Activated CD8-positive, alpha-beta memory T cell treated with anti-CD3 and anti-CD28 coated beads, Interleukin-2, amount 10 ng/mL, durations not matched to agents 7 days and 5 days (primary cell): ENCODE results near the gene GALNT12. TPM values are rescaled to one million over a fixed set of nuclear protein-coding genes. Genes with fewer than 3 reads are reported as not detected.

ENCODE experiments used
- ATAC-seq: fragments of 150-1000 bp; cut with Tn5 transposase; one replicate; pipeline ENCODE4 v1.10.0; 2021; ENCODE audit warnings: moderate library complexity
- CTCF ChIA-PET: fragments of 350-600 bp; sonication (Branson Sonifier 250); formaldehyde crosslinking; loops from one replicate; lab custom pipeline; 2021; ENCODE audit warnings: antibody characterized with exemption; lab: Charles Lee
- DNase-seq: peaks from one replicate; pipeline ENCODE4 v3.0.0-alpha.2; 2020
- H3K27ac Mint-ChIP-seq: one replicate; pipeline ENCODE4 v1.8.0; 2021; ENCODE audit warnings: mild to moderate bottlenecking, mixed read lengths
- H3K27me3 Mint-ChIP-seq: one replicate; pipeline ENCODE4 v1.8.0; 2021; ENCODE audit warnings: mixed read lengths
- H3K36me3 Mint-ChIP-seq: one replicate; pipeline ENCODE4 v1.8.0; 2021; ENCODE audit warnings: mild to moderate bottlenecking, mixed read lengths
- H3K4me1 Mint-ChIP-seq: one replicate; pipeline ENCODE4 v1.8.0; 2021; ENCODE audit warnings: mixed read lengths
- H3K4me3 Mint-ChIP-seq: one replicate; pipeline ENCODE4 v1.8.0; 2021; ENCODE audit warnings: mild to moderate bottlenecking, moderate library complexity, mixed read lengths
- H3K9me3 Mint-ChIP-seq: one replicate; pipeline ENCODE4 v1.8.0; 2022; ENCODE audit warnings: low read depth, mixed read lengths
- total RNA-seq, 2 experiments: library from RNA; stranded (reverse); gene quantifications; one replicate each; pipeline ENCODE4 v1.2.3, GENCODE V29; 2021

The GALNT12 gene, protein sequence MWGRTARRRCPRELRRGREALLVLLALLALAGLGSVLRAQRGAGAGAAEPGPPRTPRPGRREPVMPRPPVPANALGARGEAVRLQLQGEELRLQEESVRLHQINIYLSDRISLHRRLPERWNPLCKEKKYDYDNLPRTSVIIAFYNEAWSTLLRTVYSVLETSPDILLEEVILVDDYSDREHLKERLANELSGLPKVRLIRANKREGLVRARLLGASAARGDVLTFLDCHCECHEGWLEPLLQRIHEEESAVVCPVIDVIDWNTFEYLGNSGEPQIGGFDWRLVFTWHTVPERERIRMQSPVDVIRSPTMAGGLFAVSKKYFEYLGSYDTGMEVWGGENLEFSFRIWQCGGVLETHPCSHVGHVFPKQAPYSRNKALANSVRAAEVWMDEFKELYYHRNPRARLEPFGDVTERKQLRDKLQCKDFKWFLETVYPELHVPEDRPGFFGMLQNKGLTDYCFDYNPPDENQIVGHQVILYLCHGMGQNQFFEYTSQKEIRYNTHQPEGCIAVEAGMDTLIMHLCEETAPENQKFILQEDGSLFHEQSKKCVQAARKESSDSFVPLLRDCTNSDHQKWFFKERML
- 1 to 10 TPM; 3.5 to 9.9 TPM for total RNA-seq

DNA sequence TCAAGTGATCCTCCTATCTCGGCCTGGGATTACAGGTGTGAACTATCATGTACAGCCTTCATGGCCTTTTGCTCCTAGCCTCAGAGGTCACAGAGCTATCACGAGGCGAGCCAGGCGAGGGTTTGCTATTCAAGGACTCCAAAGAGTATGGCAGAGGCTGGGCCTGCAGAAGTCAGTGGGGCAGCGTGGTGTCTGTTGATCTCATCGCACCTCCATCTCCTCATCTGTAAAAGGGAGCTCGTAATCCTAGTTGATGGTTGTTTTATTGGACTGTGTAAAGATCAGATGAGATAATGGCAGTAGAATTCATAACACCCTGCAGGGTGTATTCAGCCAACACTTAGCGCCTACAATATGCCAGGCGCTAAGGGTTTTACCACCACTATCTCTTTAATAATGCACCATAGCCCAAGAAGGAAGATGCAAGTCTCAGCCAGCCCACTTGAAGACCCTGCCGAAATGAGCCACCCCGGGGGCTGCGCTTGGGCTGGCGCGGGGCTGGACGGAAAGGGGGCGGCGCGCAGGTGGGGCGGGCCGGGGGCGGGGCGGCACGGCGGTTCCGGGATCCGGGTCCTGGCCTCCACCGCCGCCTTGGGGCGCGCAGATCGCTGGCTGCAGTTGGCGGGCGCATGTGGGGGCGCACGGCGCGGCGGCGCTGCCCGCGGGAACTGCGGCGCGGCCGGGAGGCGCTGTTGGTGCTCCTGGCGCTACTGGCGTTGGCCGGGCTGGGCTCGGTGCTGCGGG is at the start of gene GALNT12:
GALNT12 (plus strand) TSS at position 601 of the 744 bp plus-strand sequence; CDS start at position 630, 29 bp downstream.
- Mint-ChIP-seq H3K27me3 (peaks cover 47% of the 10 kb centered on the region), H3K36me3 (peaks cover 6% of the 10 kb centered on the region), H3K27ac (no peak within 1 kb of the TSS), H3K4me3 (peak within 1 kb of the TSS; percentile 76), H3K9me3 (no peaks in the 10 kb centered on the region), H3K4me1 (peaks cover 31% of the 10 kb centered on the region)
- peak; percentile 67 for DNase-seq
- peak; percentile 87 for ATAC-seq
- CTCF ChIA-PET, result interaction anchor here (1.0 to 4.6 kb wide), 9 partner anchors 10 to 491 kb away, joined by 3 to 33 read pairs (median 4); partner anchors contain the start of gene ANKS6

DNA sequence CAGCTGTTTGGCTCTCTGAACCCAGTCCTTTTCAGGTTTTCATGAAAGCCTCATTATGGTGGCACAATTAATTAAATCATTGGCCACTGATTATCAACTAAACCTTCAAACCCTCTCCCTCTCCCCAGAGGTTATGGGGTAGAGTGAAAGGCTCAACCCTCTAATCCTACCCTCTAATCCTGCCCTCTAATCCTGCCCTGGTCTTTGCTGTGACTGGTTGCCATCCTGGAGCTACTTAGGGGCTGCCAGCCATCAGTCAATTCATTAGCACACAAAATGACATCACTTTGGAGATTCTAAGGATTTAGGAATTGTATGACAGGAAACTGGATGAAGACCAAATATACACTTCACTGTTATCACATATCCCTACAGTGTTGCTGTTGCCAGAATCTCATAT is 47.2 kb upstream of the GALNT12 start:
- peaks cover 7% of the 10 kb centered on the region for H3K36me3 Mint-ChIP-seq
- H3K9me3 Mint-ChIP-seq, result peaks cover 4% of the 10 kb centered on the region
- no peak overlapping the region for H3K4me3 Mint-ChIP-seq
- CTCF ChIA-PET, result interaction anchor here (0.6 to 2.1 kb wide), 2 partner anchors 15 to 239 kb away, joined by 3 to 12 read pairs; no protein-coding TSS in a partner anchor
- H3K4me1 Mint-ChIP-seq, result peaks cover 4% of the 10 kb centered on the region
- no peak overlapping the region for H3K27ac Mint-ChIP-seq
- DNase-seq (no peak), ATAC-seq (no peak)
- no peaks in the 10 kb centered on the region for H3K27me3 Mint-ChIP-seq

DNA sequence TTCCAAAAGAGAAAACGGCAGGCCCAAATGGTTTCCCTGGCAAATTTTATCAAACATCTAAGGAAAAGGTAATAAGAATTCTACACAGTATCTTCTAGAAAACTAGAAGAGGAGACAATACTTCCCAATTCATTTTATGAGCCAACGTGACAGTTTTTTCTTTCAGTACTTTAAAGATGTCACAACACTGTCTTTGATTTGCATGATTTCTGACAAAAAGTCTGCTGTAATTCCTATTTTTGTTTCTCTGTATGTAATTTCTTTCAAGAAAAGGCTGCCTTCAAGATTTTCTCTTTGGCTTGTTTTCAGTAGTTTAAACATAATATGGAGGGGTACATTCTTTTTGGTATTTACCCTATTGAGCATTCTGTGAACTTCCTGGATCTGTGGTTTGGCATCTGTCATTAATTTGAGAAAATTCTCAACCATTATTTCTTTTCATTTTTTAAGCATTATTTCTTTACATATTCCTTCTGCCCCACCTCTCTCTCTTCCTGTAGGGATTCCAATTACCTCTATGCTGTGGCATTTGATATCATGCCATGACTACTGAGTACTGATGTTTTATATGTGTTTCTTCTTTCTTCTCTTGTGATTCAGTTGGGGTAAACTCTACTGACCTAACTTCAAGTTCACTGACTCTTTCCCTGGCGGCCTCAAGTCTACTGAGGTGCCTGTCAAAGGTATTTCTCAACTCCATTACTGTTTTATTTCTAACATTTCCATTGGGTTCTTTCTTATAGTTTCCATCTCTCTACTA is 43.3 kb upstream of the GALNT12 start:
- H3K27me3 Mint-ChIP-seq, result no peaks in the 10 kb centered on the region
- H3K4me1 Mint-ChIP-seq, result peaks cover under 1% of the 10 kb centered on the region
- DNase-seq (no peak), ATAC-seq (no peak)
- H3K9me3 Mint-ChIP-seq, result peaks cover 2% of the 10 kb centered on the region
- H3K36me3 Mint-ChIP-seq, result peaks cover 4% of the 10 kb centered on the region
- no peak overlapping the region for H3K27ac Mint-ChIP-seq
- no peak overlapping the region for H3K4me3 Mint-ChIP-seq
- CTCF ChIA-PET, result interaction anchor here (2.6 kb wide), 1 partner anchor 11 kb away, joined by 15 read pairs; no protein-coding TSS in a partner anchor

DNA sequence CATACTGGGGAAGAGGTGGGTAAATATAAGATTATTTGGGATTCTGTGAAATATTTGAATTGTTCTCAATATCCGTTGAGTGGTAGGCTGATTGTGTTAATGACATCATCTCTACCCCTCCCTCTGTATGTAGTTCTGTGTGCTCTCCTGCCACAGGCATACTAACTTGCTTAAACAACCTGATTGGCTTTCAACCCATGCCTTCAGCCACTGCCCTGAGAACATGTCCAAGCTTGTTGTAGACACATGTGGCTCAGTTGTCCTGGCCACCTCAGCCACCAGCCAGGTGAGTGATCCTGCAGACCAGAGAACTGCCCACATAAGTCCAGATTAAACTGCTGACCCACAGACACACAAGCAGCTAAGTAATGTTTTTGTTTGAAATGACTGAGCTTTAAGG is 42.2 kb upstream of the GALNT12 start:
- DNase-seq (no peak), ATAC-seq (no peak)
- peaks cover 7% of the 10 kb centered on the region for H3K36me3 Mint-ChIP-seq
- H3K27me3 Mint-ChIP-seq, result no peaks in the 10 kb centered on the region
- H3K4me1 Mint-ChIP-seq, result no peaks in the 10 kb centered on the region
- no peak overlapping the region for H3K4me3 Mint-ChIP-seq
- peaks cover 2% of the 10 kb centered on the region for H3K9me3 Mint-ChIP-seq
- CTCF ChIA-PET, result interaction anchor here (0.9 kb wide), 1 partner anchor 11 kb away, joined by 3 read pairs; no protein-coding TSS in a partner anchor
- H3K27ac Mint-ChIP-seq, result no peak overlapping the region

DNA sequence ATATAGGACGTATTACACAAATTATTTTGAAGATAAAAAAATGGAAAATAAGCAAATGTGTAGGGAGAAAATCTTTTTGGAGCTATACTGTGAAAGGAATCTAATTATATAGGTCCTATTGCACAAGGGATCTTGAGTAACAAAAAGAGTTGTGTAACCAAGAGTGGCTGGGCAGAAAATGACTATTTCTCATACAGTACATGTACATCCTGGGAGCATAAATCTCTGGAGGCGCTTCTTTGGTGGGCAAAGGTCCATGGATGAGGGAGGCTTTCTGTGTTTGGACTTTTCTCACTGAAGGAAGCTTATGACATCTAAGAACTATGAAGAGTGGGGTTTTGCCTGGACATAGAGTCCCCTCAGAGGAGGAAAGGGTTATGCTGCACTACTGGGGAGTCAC is 40.9 kb upstream of the GALNT12 start:
- no peak overlapping the region for H3K27ac Mint-ChIP-seq
- H3K4me3 Mint-ChIP-seq, result no peak overlapping the region
- H3K36me3 Mint-ChIP-seq, result peaks cover 9% of the 10 kb centered on the region
- H3K27me3 Mint-ChIP-seq, result no peaks in the 10 kb centered on the region
- H3K9me3 Mint-ChIP-seq, result peaks cover 2% of the 10 kb centered on the region
- DNase-seq (no peak), ATAC-seq (no peak)
- CTCF ChIA-PET, result interaction anchor here (1.0 to 1.9 kb wide), 2 partner anchors 9 to 451 kb away, joined by 5 to 17 read pairs; no protein-coding TSS in a partner anchor
- no peaks in the 10 kb centered on the region for H3K4me1 Mint-ChIP-seq

DNA sequence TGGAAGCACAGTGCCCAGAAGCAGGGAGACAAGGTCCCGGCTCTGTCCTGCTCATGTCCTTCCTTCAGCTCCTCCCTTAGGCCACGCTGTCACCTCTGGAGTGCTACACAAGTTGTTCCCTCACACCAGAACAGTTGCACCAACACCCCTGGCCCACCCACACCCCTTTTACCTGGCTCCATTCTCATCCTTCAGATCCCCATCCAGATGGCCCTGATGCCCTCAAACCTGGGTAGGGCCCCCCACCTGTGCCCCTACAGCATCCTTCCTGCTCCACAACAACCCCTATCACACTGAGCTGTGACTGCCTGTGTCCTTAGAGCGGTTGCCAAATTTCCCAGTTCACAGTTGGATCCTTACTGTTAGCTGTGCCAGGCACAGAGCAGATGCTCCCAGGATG is 40.3 kb upstream of the GALNT12 start:
- Mint-ChIP-seq H3K27me3 (no peaks in the 10 kb centered on the region), H3K9me3 (peaks cover 2% of the 10 kb centered on the region), H3K27ac (no peak overlapping the region), H3K4me1 (no peaks in the 10 kb centered on the region), H3K36me3 (peaks cover 9% of the 10 kb centered on the region), H3K4me3 (no peak overlapping the region)
- DNase-seq, result peak; percentile 19
- CTCF ChIA-PET, result interaction anchor here (1.9 kb wide), 1 partner anchor 9 kb away, joined by 17 read pairs; no protein-coding TSS in a partner anchor
- no peak for ATAC-seq

DNA sequence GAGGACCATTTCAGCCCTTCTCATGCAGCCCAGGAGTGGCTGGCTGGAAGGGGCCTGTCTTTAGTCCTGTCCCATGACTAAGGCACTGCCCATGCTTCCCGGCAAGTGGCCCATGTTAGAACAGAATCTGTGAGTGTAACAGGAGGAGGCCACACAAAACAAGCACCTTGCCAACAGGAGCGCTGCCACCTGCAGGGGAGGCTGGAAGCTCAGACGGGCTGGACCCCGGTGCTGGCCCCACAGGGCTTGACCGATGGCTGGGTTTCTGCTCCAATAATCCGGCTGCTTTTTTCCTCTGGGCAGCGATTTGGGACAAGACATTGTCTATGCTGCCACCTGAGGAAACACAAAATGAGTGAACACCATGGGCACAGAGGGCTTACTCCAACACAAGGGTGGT is 39.6 kb upstream of the GALNT12 start:
- H3K27ac Mint-ChIP-seq, result no peak overlapping the region

DNA sequence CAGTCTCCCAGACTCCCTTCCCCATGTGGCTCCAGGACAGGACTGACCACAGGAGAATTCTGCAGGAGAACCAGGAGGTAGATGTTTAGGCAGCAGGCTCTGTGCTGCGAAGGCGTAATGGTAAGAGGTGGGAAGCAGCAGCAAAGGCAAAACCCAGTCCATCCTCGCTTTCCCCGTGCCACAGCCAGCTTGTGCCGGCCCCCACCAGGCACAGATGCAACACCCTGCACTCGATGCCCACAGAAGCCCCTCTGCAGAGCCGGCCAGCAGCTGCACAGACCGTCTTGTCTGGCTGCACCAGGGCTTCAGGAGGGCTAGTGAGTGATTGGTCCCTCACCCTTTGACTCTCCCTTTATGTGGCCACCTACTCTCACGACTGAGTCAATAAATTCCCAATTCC is 39.1 kb upstream of the GALNT12 start:
- DNase-seq (no peak), ATAC-seq (no peak)
- H3K4me3 Mint-ChIP-seq, result no peak overlapping the region
- no peaks in the 10 kb centered on the region for H3K4me1 Mint-ChIP-seq
- H3K9me3 Mint-ChIP-seq, result peaks cover 2% of the 10 kb centered on the region
- CTCF ChIA-PET, result interaction anchor here (1.7 kb wide), 1 partner anchor 29 kb away, joined by 3 read pairs; no protein-coding TSS in a partner anchor
- H3K27me3 Mint-ChIP-seq, result no peaks in the 10 kb centered on the region
- peaks cover 9% of the 10 kb centered on the region for H3K36me3 Mint-ChIP-seq
- no peak overlapping the region for H3K27ac Mint-ChIP-seq

More for the DNA sequence above, 39.6 kb upstream of the GALNT12 start:
- peaks cover 2% of the 10 kb centered on the region for H3K9me3 Mint-ChIP-seq
- peaks cover 9% of the 10 kb centered on the region for H3K36me3 Mint-ChIP-seq
- no peaks in the 10 kb centered on the region for H3K4me1 Mint-ChIP-seq
- CTCF ChIA-PET, result no interaction called here
- H3K4me3 Mint-ChIP-seq, result no peak overlapping the region
- ATAC-seq (no peak), DNase-seq (no peak)
- H3K27me3 Mint-ChIP-seq, result no peaks in the 10 kb centered on the region

DNA sequence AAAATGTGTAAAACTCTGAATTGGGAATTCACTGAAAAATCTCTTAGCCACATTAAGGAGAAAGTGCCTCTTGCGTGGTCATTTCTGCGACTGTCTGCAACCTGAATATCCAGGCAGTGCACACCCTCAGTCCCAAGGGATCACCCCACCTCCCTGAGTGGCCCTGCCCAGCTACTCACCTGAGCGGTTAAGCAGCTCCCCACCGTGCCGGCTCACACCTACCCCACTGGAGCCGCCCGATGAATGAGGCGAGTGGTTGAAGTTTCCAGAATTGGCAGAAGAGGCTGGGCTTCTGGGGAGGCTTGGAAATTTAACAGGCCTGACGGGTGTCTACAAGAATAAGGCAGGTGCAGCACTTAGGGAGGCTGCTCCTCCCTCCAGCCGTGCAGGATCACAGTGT is 36.8 kb upstream of the GALNT12 start:
- Mint-ChIP-seq H3K27me3 (no peaks in the 10 kb centered on the region), H3K36me3 (peaks cover 9% of the 10 kb centered on the region), H3K27ac (no peak overlapping the region), H3K9me3 (no peaks in the 10 kb centered on the region), H3K4me3 (no peak overlapping the region), H3K4me1 (no peaks in the 10 kb centered on the region)
- CTCF ChIA-PET, result interaction anchor here (1.1 kb wide), 1 partner anchor 456 kb away, joined by 3 read pairs; no protein-coding TSS in a partner anchor
- DNase-seq (peak; percentile 26), ATAC-seq (no peak)

DNA sequence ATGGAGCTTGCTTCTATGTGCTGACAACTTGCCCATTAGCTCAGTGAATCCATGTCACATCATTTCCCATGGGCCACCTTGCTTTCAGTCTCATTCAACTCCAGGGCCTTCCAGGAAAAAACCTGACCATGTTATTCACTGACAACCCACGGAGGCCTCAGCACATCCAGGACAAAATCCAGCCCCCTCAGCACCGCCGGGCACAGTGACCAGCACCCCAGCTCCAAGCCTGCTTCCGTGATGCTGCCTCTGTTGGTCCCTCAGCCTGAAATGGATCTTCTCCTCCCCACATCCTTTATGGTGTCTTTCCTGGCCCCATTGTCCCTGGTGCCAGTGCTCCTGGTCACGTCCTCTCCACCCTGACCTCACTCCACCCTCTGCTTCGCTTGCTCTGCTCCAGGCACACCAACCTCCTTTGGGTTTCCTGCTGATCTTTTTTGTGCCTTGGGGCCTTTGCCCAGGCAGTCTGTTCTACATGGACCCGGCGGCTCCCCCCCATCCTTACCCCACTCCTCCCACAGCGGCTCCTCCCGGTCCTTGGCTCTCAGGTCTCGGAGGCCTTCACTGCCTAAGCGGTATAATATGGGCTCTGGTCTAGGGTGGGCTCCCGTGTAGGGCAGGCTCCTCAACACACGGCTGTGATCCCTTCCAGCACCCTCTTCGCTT is 36.1 kb upstream of the GALNT12 start:
- H3K4me1 Mint-ChIP-seq, result peaks cover 2% of the 10 kb centered on the region
- no peak overlapping the region for H3K4me3 Mint-ChIP-seq
- H3K9me3 Mint-ChIP-seq, result no peaks in the 10 kb centered on the region
- no peak overlapping the region for H3K27ac Mint-ChIP-seq
- peaks cover 9% of the 10 kb centered on the region for H3K36me3 Mint-ChIP-seq
- CTCF ChIA-PET, result interaction anchor here (1.1 kb wide), 1 partner anchor 457 kb away, joined by 3 read pairs; no protein-coding TSS in a partner anchor
- ATAC-seq, result no peak
- H3K27me3 Mint-ChIP-seq, result no peaks in the 10 kb centered on the region
- DNase-seq, result peak; percentile 34

DNA sequence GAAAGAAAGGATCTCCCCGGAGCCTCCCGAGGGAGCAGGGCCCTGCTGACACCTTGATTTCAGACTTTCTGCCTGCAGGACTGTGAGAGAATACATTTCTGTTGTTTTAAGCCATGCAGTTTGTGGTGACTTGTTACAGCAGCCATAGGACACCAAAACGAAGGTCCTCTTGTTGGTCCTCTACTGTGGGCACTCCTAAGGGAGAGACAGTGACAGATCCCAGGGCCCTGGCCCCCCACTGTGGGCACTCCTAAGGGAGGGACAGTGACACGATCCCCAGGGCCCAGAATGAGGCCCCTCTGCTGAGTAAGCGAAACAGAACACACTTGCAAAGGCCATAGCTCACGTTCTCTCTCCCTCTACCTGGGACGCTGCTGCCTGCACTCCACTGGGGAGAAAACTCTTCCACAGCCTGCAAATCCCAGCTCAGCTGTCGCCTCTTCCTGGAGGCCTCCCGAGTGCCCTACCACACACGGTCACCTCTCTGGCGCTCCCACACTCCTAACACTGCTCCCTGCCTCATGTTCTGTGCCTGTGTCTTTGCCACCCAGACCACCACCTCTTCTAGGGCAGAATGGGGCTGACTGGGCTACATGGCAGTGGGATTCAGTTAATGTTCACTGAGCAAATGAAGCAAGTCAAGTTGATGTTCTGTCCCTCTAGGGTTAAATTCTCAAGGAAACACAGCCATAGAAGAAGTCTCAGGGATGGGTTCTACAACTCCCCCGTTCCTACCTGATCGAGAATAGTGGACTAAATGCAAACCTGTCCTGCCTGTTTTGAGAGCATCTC is 34.9 kb upstream of the GALNT12 start:
- H3K9me3 Mint-ChIP-seq, result no peaks in the 10 kb centered on the region
- no peak overlapping the region for H3K27ac Mint-ChIP-seq
- CTCF ChIA-PET, result no interaction called here
- no peaks in the 10 kb centered on the region for H3K27me3 Mint-ChIP-seq
- DNase-seq (peak; percentile 28), ATAC-seq (no peak)
- H3K36me3 Mint-ChIP-seq, result peaks cover 6% of the 10 kb centered on the region
- no peak overlapping the region for H3K4me3 Mint-ChIP-seq
- peaks cover 2% of the 10 kb centered on the region for H3K4me1 Mint-ChIP-seq
